Ishikawa (cell line): ENCODE measurements around the gene SYNE1.

Source experiments
- CEBPB ChIP-seq: IDR thresholded peaks from 2 replicates; pipeline ENCODE4 v1.6.1; 2012
- CREB1 ChIP-seq: IDR thresholded peaks from 2 replicates; pipeline ENCODE4 v1.6.1; 2012; ENCODE audit warnings: low read depth
- EGR1 ChIP-seq: IDR thresholded peaks from 2 replicates; pipeline ENCODE4 v1.6.1; 2012
- EP300 ChIP-seq: IDR thresholded peaks from 2 replicates; pipeline ENCODE4 v1.6.1; 2012; ENCODE audit warnings: borderline replicate concordance
- FOXM1 ChIP-seq: IDR thresholded peaks from 2 replicates; pipeline ENCODE4 v1.6.1; 2012; ENCODE audit warnings: low read depth, borderline replicate concordance
- MAX ChIP-seq: IDR thresholded peaks from 2 replicates; pipeline ENCODE4 v1.6.1; 2012
- NFIC ChIP-seq: IDR thresholded peaks from 2 replicates; pipeline ENCODE4 v1.6.1; 2012
- RAD21 ChIP-seq: IDR thresholded peaks from 2 replicates; pipeline ENCODE4 v1.6.1; 2012; ENCODE audit warnings: low read depth
- REST ChIP-seq: IDR thresholded peaks from 2 replicates; pipeline ENCODE4 v1.6.1; 2012; ENCODE audit warnings: low read depth, mild to moderate bottlenecking
- TAF1 ChIP-seq: IDR thresholded peaks from 2 replicates; pipeline ENCODE4 v1.6.1; 2012; ENCODE audit warnings: low read depth, mild to moderate bottlenecking
- TCF12 ChIP-seq: IDR thresholded peaks from 2 replicates; pipeline ENCODE4 v1.6.1; 2012; ENCODE audit warnings: low read depth
- TEAD4 ChIP-seq: IDR thresholded peaks from 2 replicates; pipeline ENCODE4 v1.6.1; 2012
- USF1 ChIP-seq: IDR thresholded peaks from 2 replicates; pipeline ENCODE4 v1.6.1; 2012
- YY1 ChIP-seq: IDR thresholded peaks from 2 replicates; pipeline ENCODE4 v1.6.1; 2012; ENCODE audit warnings: low read depth

SYNE1 gene

GRCh38 chr6:152078001-152078400, 559.2 kb downstream of the SYNE1 start:
- TF ChIP-seq CEBPB, result no peak
- no peak for TF ChIP-seq YY1
- no peak for TF ChIP-seq REST
- no peak for TF ChIP-seq RAD21
- TF ChIP-seq TAF1, result no peak
- no peak for TF ChIP-seq USF1
- TF ChIP-seq TEAD4, result no peak
- TF ChIP-seq MAX, result no peak
- TF ChIP-seq FOXM1, result no peak
- TF ChIP-seq EP300, result no peak
- TF ChIP-seq TCF12, result no peak
- TF ChIP-seq CREB1, result no peak

GRCh38 chr6:152071843-152072242, 565.3 kb downstream of the SYNE1 start:
- no peak for TF ChIP-seq TAF1
- TF ChIP-seq RAD21, result no peak
- TF ChIP-seq EGR1, result no peak
- no peak for TF ChIP-seq MAX
- no peak for TF ChIP-seq NFIC
- TF ChIP-seq YY1, result no peak
- no peak for TF ChIP-seq TCF12
- no peak for TF ChIP-seq EP300
- TF ChIP-seq REST, result no peak
- TF ChIP-seq CEBPB, result no peak
- no peak for TF ChIP-seq USF1
- no peak for TF ChIP-seq TEAD4
- TF ChIP-seq FOXM1, result no peak
